HG03175 (cell line): Measurements from ENCODE around the gene IL22RA1.

Source experiments
- ATAC-seq: cut with Tn5 transposase; IDR thresholded peaks from one replicate; pipeline ENCODE4 v1.9.1; 2021; ENCODE audit warnings: mild to moderate bottlenecking, moderate library complexity; ENCODE audit not compliant: unreplicated experiment

Gene IL22RA1

GRCh38 chr1:24117132-24117531, 25.8 kb downstream of the IL22RA1 start:
- no peak for ATAC-seq

- no peak for ATAC-seq
Measured at GRCh38 chr1:24114753-24115152, 28.2 kb downstream of the IL22RA1 start.

- ATAC-seq: no peak
Measured at GRCh38 chr1:24113641-24114033, 29.3 kb downstream of the IL22RA1 start.

GRCh38 chr1:24111996-24112779, 30.8 kb downstream of the IL22RA1 start, which contains the start of gene MYOM3:
MYOM3 (minus strand) TSS chr1:24112135; CDS start chr1:24108636, 3,499 bp downstream.
- no peak for ATAC-seq

- no peak for ATAC-seq
Measured at GRCh38 chr1:24111262-24111995, 31.5 kb downstream of the IL22RA1 start.

GRCh38 chr1:24110642-24111261, 32.2 kb downstream of the IL22RA1 start:
- no peak for ATAC-seq

- ATAC-seq: no peak
Measured at GRCh38 chr1:24109686-24110475, 33.1 kb downstream of the IL22RA1 start.

GRCh38 chr1:24109166-24109483, 33.8 kb downstream of the IL22RA1 start:
- no peak for ATAC-seq

- no peak for ATAC-seq
Measured at GRCh38 chr1:24108334-24109165, 34.4 kb downstream of the IL22RA1 start.

- no peak for ATAC-seq
Measured at GRCh38 chr1:24107462-24108138, 35.3 kb downstream of the IL22RA1 start.

- ATAC-seq: no peak
Measured at GRCh38 chr1:24105368-24106160, 37.4 kb downstream of the IL22RA1 start.

- no peak for ATAC-seq
Measured at GRCh38 chr1:24104854-24105253, 38.1 kb downstream of the IL22RA1 start.

GRCh38 chr1:24103879-24104278, 39.1 kb downstream of the IL22RA1 start:
- ATAC-seq: no peak

- no peak for ATAC-seq
Measured at GRCh38 chr1:24103408-24103807, 39.5 kb downstream of the IL22RA1 start.

GRCh38 chr1:24102961-24103360, 40.0 kb downstream of the IL22RA1 start:
- ATAC-seq: no peak

GRCh38 chr1:24101796-24102586, 40.9 kb downstream of the IL22RA1 start:
- no peak for ATAC-seq

GRCh38 chr1:24100945-24101737, 41.8 kb downstream of the IL22RA1 start:
- no peak for ATAC-seq
